ENCODE measurements around the gene AMBRA1.

AMBRA1 gene

GRCh38 chr11:46426233-46426991 is 167.4 kb downstream of the AMBRA1 start:
- no peak for DNase-seq

- no peak for DNase-seq
These were observed 171.2 kb downstream of the AMBRA1 start for GRCh38 chr11:46422588-46422987.

- DNase-seq, result no peak
These were observed 172.5 kb downstream of the AMBRA1 start for GRCh38 chr11:46421257-46421880.

- no peak for DNase-seq
These were observed 173.3 kb downstream of the AMBRA1 start for GRCh38 chr11:46420513-46420912.

- no peak for DNase-seq
These were observed 175.1 kb downstream of the AMBRA1 start for GRCh38 chr11:46418751-46419150.

GRCh38 chr11:46417711-46418110 is 176.1 kb downstream of the AMBRA1 start:
- DNase-seq, result no peak

- DNase-seq, result no peak
These were observed 178.9 kb downstream of the AMBRA1 start for GRCh38 chr11:46414879-46415278.

GRCh38 chr11:46414466-46414796 is 179.4 kb downstream of the AMBRA1 start:
- DNase-seq, result peak in 1 of 6 experiments; percentile 12

- DNase-seq, result no peak
These were observed 179.9 kb downstream of the AMBRA1 start for GRCh38 chr11:46413760-46414465.

GRCh38 chr11:46410021-46410420 is 183.8 kb downstream of the AMBRA1 start:
- no peak for DNase-seq

- DNase-seq, result no peak
These were observed 185.3 kb downstream of the AMBRA1 start for GRCh38 chr11:46408407-46408986.

- no peak for DNase-seq
These were observed 186.2 kb downstream of the AMBRA1 start for GRCh38 chr11:46407635-46408034.

GRCh38 chr11:46404476-46405017 is 189.3 kb downstream of the AMBRA1 start:
- no peak for DNase-seq

- DNase-seq, result no peak
These were observed 190.6 kb downstream of the AMBRA1 start for GRCh38 chr11:46402957-46403902.

- DNase-seq, result no peak
These were observed 196.3 kb downstream of the AMBRA1 start for GRCh38 chr11:46397526-46397925.

GRCh38 chr11:46393759-46394158 is 200.1 kb downstream of the AMBRA1 start:
- no peak for DNase-seq

- no peak for DNase-seq
These were observed 200.6 kb downstream of the AMBRA1 start for GRCh38 chr11:46393231-46393616.

GRCh38 chr11:46392421-46393230 is 201.2 kb downstream of the AMBRA1 start:
- DNase-seq, result peak; percentile 50 to 80 (median 67)

- DNase-seq, result no peak
These were observed 202.0 kb downstream of the AMBRA1 start, which contains the start of gene CHRM4 for GRCh38 chr11:46391578-46392420. Gene CHRM4, minus strand, starts transcription at chr11:46391776. Its CDS starts 5,219 bp downstream, at chr11:46386557.

GRCh38 chr11:46391186-46391577 is 202.6 kb downstream of the AMBRA1 start:
- no peak for DNase-seq

Measured in stimulated activated naive CD4-positive, alpha-beta T cell (primary cell).